ENCODE results near the gene COL1A1. TPM values are rescaled to one million over a fixed set of nuclear protein-coding genes. Genes with fewer than 3 reads are reported as not detected.

COL1A1 gene
- total and polyA plus RNA-seq, 2 of the 13 experiments (the other 11 are each of a cell fraction or from before 2014, with no cell fraction given) = 0.05 TPM; not detected in 1

GRCh38 chr17:50211249-50212120, 10.1 kb upstream of the COL1A1 start:
- WGBS (ENCODE audit: low lambda C conversion rate) = 38% methylated on average over 9 of the region's 9 CpGs
- H3K4me2 ChIP-seq (ENCODE audit: low read depth, low read length) = peak overlapping the region; percentile 46; the same call in 1 of the 2 replicates

More at GRCh38 chr17:50211249-50212120, 10.1 kb upstream of the COL1A1 start:
- no peak overlapping the region for H3K9ac ChIP-seq (ENCODE audit: insufficient read depth, low read depth, low read length)
- H3K36me3 ChIP-seq (replicated peaks in 1 of 2; ENCODE audit: control insufficient read depth in 1 of 2, insufficient read depth in 2 of 2, low read length in 2 of 2) = no peaks in the 10 kb centered on the region
- no peak overlapping the region for H2AFZ ChIP-seq (ENCODE audit: low read length)
- no peak overlapping the region for H3K4me3 ChIP-seq (replicated peaks in 1 of 3; ENCODE audit: insufficient read depth in 1 of 3, low read depth in 2 of 3, low read length in 3 of 3)
- no peaks in the 10 kb centered on the region for H3K9me3 ChIP-seq (ENCODE audit: low read length)
- TF ChIP-seq BCL6 (CRISPR knock-in tag; IDR thresholded peaks at IDR 0.05) (peak; percentile 72), KMT2A (CRISPR knock-in tag; IDR thresholded peaks at IDR 0.05) (no peak), XRCC5 (optimal IDR thresholded peaks at IDR 0.05; ENCODE audit: low read length) (peak; percentile 12), POLR2AphosphoS2 (IDR thresholded peaks at IDR 0.05; ENCODE audit: low read depth, low read length) (no peak), NR2F6 (IDR thresholded peaks at IDR 0.05) (no peak), NR2F6 (CRISPR knock-in tag; IDR thresholded peaks at IDR 0.05) (no peak), RARA (CRISPR knock-in tag; IDR thresholded peaks at IDR 0.05) (0 out of 2 replicates have a peak, but pooled peaks have one; percentile 22)
- TF ChIP-seq, protein P1, sequence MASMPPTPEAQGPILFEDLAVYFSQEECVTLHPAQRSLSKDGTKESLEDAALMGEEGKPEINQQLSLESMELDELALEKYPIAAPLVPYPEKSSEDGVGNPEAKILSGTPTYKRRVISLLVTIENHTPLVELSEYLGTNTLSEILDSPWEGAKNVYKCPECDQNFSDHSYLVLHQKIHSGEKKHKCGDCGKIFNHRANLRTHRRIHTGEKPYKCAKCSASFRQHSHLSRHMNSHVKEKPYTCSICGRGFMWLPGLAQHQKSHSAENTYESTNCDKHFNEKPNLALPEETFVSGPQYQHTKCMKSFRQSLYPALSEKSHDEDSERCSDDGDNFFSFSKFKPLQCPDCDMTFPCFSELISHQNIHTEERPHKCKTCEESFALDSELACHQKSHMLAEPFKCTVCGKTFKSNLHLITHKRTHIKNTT (CRISPR knock-in tag; IDR thresholded peaks at IDR 0.05) = no peak
- intact Hi-C loops (cut with micrococcal nuclease; ENCODE audit: unreplicated experiment) = no loop called here
- H3K79me2 ChIP-seq (ENCODE audit: insufficient read depth, low read length) = no peaks in the 10 kb centered on the region
- H3K4me1 ChIP-seq (ENCODE audit: insufficient read depth, low read length) = peaks cover 61% of the 10 kb centered on the region
- POLR2A ChIA-PET = no interaction called here
- no peak for DNase-seq (ENCODE audit: low spot score)
- H3K27ac ChIP-seq (ENCODE audit: extremely low read length, insufficient read depth, low read length) = no peak overlapping the region
- peaks cover 2 to 47% of the 10 kb centered on the region in 2 experiments; a peak in 4 of 5 replicates for H3K27me3 ChIP-seq (ENCODE audit: control insufficient read depth in 1 of 2, insufficient read depth in 2 of 2, low read length in 2 of 2)
- in situ Hi-C loops (cut with HindIII; ENCODE audit: extremely low pct_ligation_motif_present, low pct_unique_long_range_greater_than_20kb) = no loop called here
- ATAC-seq = no peak
- FAIRE-seq = no peak
- BruUV-seq (replicated peaks) = no TSS peak
- no peaks in the 10 kb centered on the region for H4K20me1 ChIP-seq (ENCODE audit: insufficient read depth, low read length)
- CTCF ChIA-PET (ENCODE audit: low intra/inter-chr PET ratio, low total read pairs) = interaction anchor here (0.6 to 2.0 kb wide), 2 partner anchors 11 to 16 kb away, joined by 3 to 11 read pairs; no protein-coding TSS in a partner anchor
